BJ (cell line): ENCODE data around the gene SLC7A11. TPM values are rescaled to one million over a fixed set of nuclear protein-coding genes. Genes with fewer than 3 reads are reported as not detected.
"Not testable (repeated sequence)": the region's sequence is repeated elsewhere in the genome, so short reads cannot be mapped to it uniquely, and the experiment has no call there.

Experiments used
- CTCF ChIA-PET: fragments of 350-600 bp; formaldehyde crosslinking; extraction: SDS; loops from one replicate; lab custom pipeline; 2021; ENCODE audit warnings: antibody characterized with exemption, inconsistent platforms; lab: Yijun Ruan, JAX
- POLR2A ChIA-PET: fragments of 300-600 bp; sonication (Branson Sonifier 250); formaldehyde crosslinking; extraction: SDS; loops from one replicate; lab custom pipeline; 2021; ENCODE audit warnings: antibody characterized with exemption; lab: Charles Lee
- DNase-seq: peaks from one replicate; pipeline ENCODE4 v3.0.0-alpha.2; 2011; ENCODE audit warnings: low read depth
- H3K27me3 ChIP-seq: 2 replicates; pipeline ENCODE4 v1.6.0; 2011; ENCODE audit warnings: low read length; ENCODE audit not compliant: control insufficient read depth, insufficient read depth
- H3K36me3 ChIP-seq: 2 replicates; pipeline ENCODE4 v1.5.1; 2011; ENCODE audit warnings: low read length; ENCODE audit not compliant: control insufficient read depth, insufficient read depth
- H3K4me3 ChIP-seq: 2 replicates; pipeline ENCODE4 v1.5.1; 2011; ENCODE audit warnings: low read depth, mild to moderate bottlenecking, control low read depth, low read length
- CTCF ChIP-seq: IDR thresholded peaks from 2 replicates; pipeline ENCODE4 v1.5.1; 2011; ENCODE audit warnings: low read depth, mild to moderate bottlenecking, control low read depth, inconsistent platforms, low read length, moderate library complexity; ENCODE audit not compliant: insufficient read depth
- polyA plus RNA-seq: library from polyadenylated mRNA; depleted of rRNA; stranded (reverse); fragments of >200 nt; gene quantifications from 2 replicates; pipeline ENCODE4 v1.2.3, GENCODE V29; 2011

The SLC7A11 gene
- polyA plus RNA-seq, 1 experiment, result 27.5 TPM

GRCh38 chr4:138218976-138219375 lies 23.2 kb downstream of the SLC7A11 start:
- Histone ChIP-seq H3K27me3 (no peaks in the 10 kb centered on the region), H3K4me3 (no peak overlapping the region), H3K36me3 (peaks cover 8% of the 10 kb centered on the region)
- TF ChIP-seq CTCF, result no peak
- ChIA-PET CTCF (no interaction called here), POLR2A (no interaction called here)
- no peak for DNase-seq

DNA sequence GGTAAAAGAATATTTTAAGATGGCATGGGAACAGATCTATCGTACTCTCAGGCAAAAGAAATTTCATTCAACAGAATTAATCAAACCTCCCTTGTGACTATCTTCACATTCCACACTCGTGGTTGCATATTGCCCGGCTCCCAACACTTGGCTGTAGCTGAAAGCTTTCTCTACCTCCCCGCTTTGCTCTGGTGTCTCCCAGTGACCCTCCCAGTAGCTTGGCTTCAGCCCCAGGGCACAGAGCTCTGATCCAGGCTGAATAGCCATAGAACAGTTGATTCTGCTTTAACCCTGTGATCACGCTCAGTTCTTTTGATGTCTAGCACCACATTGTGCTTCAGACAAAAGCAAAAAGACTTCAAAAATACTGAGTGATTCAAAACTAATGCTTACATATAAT lies 24.6 kb downstream of the SLC7A11 start:
- no peak for TF ChIP-seq CTCF
- H3K4me3 ChIP-seq, result no peak overlapping the region
- peaks cover 6% of the 10 kb centered on the region for H3K36me3 ChIP-seq
- no peak for DNase-seq
- CTCF ChIA-PET, result interaction anchor here (1.5 kb wide), 1 partner anchor 12 kb away, joined by 3 read pairs; no protein-coding TSS in a partner anchor
- no peaks in the 10 kb centered on the region for H3K27me3 ChIP-seq
- POLR2A ChIA-PET, result no interaction called here

DNA sequence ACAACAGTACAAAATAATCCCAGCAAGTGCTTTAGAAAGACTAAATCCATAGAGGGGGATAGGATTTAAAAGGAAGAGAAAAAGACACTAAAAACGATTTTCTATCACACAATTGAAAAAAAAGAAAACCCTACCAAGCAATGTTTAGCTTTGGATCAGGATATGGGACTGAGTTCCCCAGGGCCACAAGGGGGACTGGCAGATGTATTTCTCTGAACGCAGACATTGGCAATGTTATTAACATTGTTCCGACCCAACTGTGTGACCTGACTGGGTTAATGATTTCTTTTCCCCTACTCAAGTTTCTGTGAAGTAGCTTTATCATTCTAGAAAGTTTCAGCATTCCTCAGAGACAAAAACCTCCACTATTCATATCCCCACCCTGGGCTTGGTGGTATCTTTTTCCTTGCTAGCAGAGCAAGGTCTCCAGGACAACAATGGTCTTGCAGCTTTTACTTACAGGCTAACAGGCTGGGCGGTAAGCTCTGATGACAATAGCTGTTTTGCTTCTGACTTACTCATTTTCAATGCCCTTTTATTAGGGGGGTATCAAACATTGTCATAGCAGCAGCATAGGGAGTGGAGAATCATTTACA lies 25.8 kb downstream of the SLC7A11 start:
- ChIA-PET POLR2A (no interaction called here), CTCF (interaction anchor here (0.9 to 1.5 kb wide), 2 partner anchors 10 to 32 kb away, joined by 3 read pairs; no protein-coding TSS in a partner anchor)
- no peaks in the 10 kb centered on the region for H3K27me3 ChIP-seq
- TF ChIP-seq CTCF, result no peak
- no peak for DNase-seq
- no peak overlapping the region for H3K4me3 ChIP-seq
- peaks cover 6% of the 10 kb centered on the region for H3K36me3 ChIP-seq

GRCh38 chr4:138210576-138210975 lies 31.6 kb downstream of the SLC7A11 start:
- H3K36me3 ChIP-seq, CTCF ChIA-PET, H3K27me3 ChIP-seq, DNase-seq, POLR2A ChIA-PET, H3K4me3 ChIP-seq: not testable (repeated sequence)

GRCh38 chr4:138209094-138209493 lies 33.1 kb downstream of the SLC7A11 start:
- ChIA-PET CTCF (no interaction called here), POLR2A (no interaction called here)
- DNase-seq, result no peak
- TF ChIP-seq CTCF, result no peak
- H3K27me3 ChIP-seq, result no peaks in the 10 kb centered on the region
- no peak overlapping the region for H3K4me3 ChIP-seq
- H3K36me3 ChIP-seq, result no peaks in the 10 kb centered on the region
